Sigmoid colon (tissue), 4 donors: Measurements from ENCODE around the gene FSTL3.

ENCODE experiments used
- CTCF ChIP-seq, 4 experiments: fragments of 450-650 bp in 3 of 4; fragments of 200-600 bp in 1 of 4; IDR thresholded peaks; one replicate each; pipeline ENCODE4 v1.5.1; 2016 to 2019; ENCODE audit warnings: antibody characterized with exemption in 4 of 4, mild to moderate bottlenecking in 3 of 4, moderate library complexity in 2 of 4
- EP300 ChIP-seq, 4 donors: sonication (generic); formaldehyde crosslinking; IDR thresholded peaks; one replicate each; pipeline ENCODE4 v1.6.1; 2017; ENCODE audit warnings: antibody characterized with exemption in 4 of 4
- POLR2A ChIP-seq, 2 donors: fragments of 450-650 bp; IDR thresholded peaks; one replicate each; pipeline ENCODE4 v1.6.1; 2016; ENCODE audit warnings: antibody characterized with exemption in 2 of 2, mild to moderate bottlenecking in 2 of 2, moderate library complexity in 2 of 2
- POLR2AphosphoS5 ChIP-seq, 4 donors: sonication (generic); formaldehyde crosslinking; IDR thresholded peaks; one replicate each; pipeline ENCODE4 v1.6.1; 2017; ENCODE audit warnings: antibody characterized with exemption in 4 of 4

- TF ChIP-seq POLR2A (IDR thresholded peaks at IDR 0.05) (no peak), CTCF (IDR thresholded peaks at IDR 0.05) (peak in 1 of 4 experiments; percentile 20), POLR2AphosphoS5 (IDR thresholded peaks at IDR 0.05) (no peak), EP300 (IDR thresholded peaks at IDR 0.05) (no peak)
Measured at GRCh38 chr19:708154-709143, 32.3 kb downstream of the FSTL3 start, which contains the start of gene PALM.
